PC-9 (cell line): ENCODE data around the gene MYMK.

Experiments
- CTCF ChIP-seq: fragments of 200-600 bp; sonication (generic); conservative IDR thresholded peaks from 2 replicates; pipeline ENCODE4 v1.6.1; 2017; ENCODE audit warnings: mixed run types, antibody characterized with exemption, mild to moderate bottlenecking, moderate library complexity
- EZH2 ChIP-seq: fragments of 200-600 bp; sonication (generic); IDR thresholded peaks from 2 replicates; pipeline ENCODE4 v1.8.0; 2017; ENCODE audit warnings: antibody characterized with exemption, low read depth

- TF ChIP-seq EZH2 = no peak
- no peak for TF ChIP-seq CTCF
Observed at GRCh38 chr9:133568186-133568585, 43.4 kb upstream of the MYMK start.
